HUES6 (cell line): ENCODE data around the gene OR6B2.
A peak's percentile ranks its signal among the peaks of the same experiment; 100 is the strongest.

ENCODE experiments used
- H3K27ac ChIP-seq: 2 replicates; pipeline ENCODE4 v1.7.0; 2013; ENCODE audit warnings: low read depth, mild to moderate bottlenecking, low read length, inconsistent platforms
- H3K27me3 ChIP-seq: 2 replicates; pipeline ENCODE4 v1.6.1; 2013; ENCODE audit warnings: low read length; ENCODE audit not compliant: control insufficient read depth, insufficient read depth
- H3K36me3 ChIP-seq: 2 replicates; pipeline ENCODE4 v1.6.1; 2013; ENCODE audit warnings: low read length; ENCODE audit not compliant: control insufficient read depth, insufficient read depth
- H3K4me1 ChIP-seq: 2 replicates; pipeline ENCODE4 v1.6.1; 2013; ENCODE audit warnings: low read length; ENCODE audit not compliant: control insufficient read depth, insufficient read depth
- H3K4me3 ChIP-seq: 2 replicates; pipeline ENCODE4 v1.5.1; 2013; ENCODE audit warnings: low read depth, low read length
- H3K9ac ChIP-seq: one replicate; pipeline ENCODE4 v1.6.1; 2013; ENCODE audit warnings: mild to moderate bottlenecking, low read length
- H3K9me3 ChIP-seq: 2 replicates; pipeline ENCODE4 v1.6.1; 2013; ENCODE audit warnings: low read depth, low read length; ENCODE audit not compliant: control insufficient read depth, insufficient read depth

OR6B2 gene

GRCh38 chr2:240041363-240041762 lies 11.1 kb upstream of the OR6B2 start:
- Histone ChIP-seq H3K4me1 (no peaks in the 10 kb centered on the region), H3K9me3 (no peaks in the 10 kb centered on the region), H3K27ac (no peak overlapping the region), H3K36me3 (no peaks in the 10 kb centered on the region), H3K9ac (no peak overlapping the region), H3K27me3 (peaks cover 58% of the 10 kb centered on the region), H3K4me3 (no peak overlapping the region)

GRCh38 chr2:240037358-240037757 lies 7.1 kb upstream of the OR6B2 start:
- H3K9me3 ChIP-seq = no peaks in the 10 kb centered on the region
- no peaks in the 10 kb centered on the region; the same call in 1 of the 2 replicates for H3K4me1 ChIP-seq
- no peak overlapping the region for H3K27ac ChIP-seq
- no peak overlapping the region for H3K9ac ChIP-seq
- no peak overlapping the region for H3K4me3 ChIP-seq
- peaks cover 66% of the 10 kb centered on the region for H3K27me3 ChIP-seq
- no peaks in the 10 kb centered on the region for H3K36me3 ChIP-seq

- Histone ChIP-seq H3K27me3 (peaks cover 66% of the 10 kb centered on the region), H3K4me3 (no peak overlapping the region), H3K27ac (no peak overlapping the region), H3K4me1 (no peaks in the 10 kb centered on the region; the same call in 1 of the 2 replicates), H3K9me3 (no peaks in the 10 kb centered on the region), H3K36me3 (no peaks in the 10 kb centered on the region), H3K9ac (no peak overlapping the region)
Measured at GRCh38 chr2:240033330-240033678, 3.1 kb upstream of the OR6B2 start.

GRCh38 chr2:240032406-240033329 lies 2.4 kb upstream of the OR6B2 start:
- Histone ChIP-seq H3K27me3 (peaks cover 63% of the 10 kb centered on the region), H3K9me3 (no peaks in the 10 kb centered on the region), H3K27ac (no peak overlapping the region), H3K9ac (no peak overlapping the region), H3K4me1 (no peaks in the 10 kb centered on the region; the same call in 1 of the 2 replicates), H3K36me3 (no peaks in the 10 kb centered on the region), H3K4me3 (no peak overlapping the region)

- no peak overlapping the region for H3K27ac ChIP-seq
Measured at GRCh38 chr2:240024766-240025165, 5.5 kb downstream of the OR6B2 start.

GRCh38 chr2:240023792-240024191 lies 6.4 kb downstream of the OR6B2 start:
- peak overlapping the region; percentile 95 for H3K4me3 ChIP-seq
- H3K9me3 ChIP-seq = no peaks in the 10 kb centered on the region
- H3K36me3 ChIP-seq = peaks cover 23% of the 10 kb centered on the region
- no peak overlapping the region for H3K27ac ChIP-seq
- peaks cover 5% of the 10 kb centered on the region; the same call in 1 of the 2 replicates for H3K4me1 ChIP-seq
- H3K27me3 ChIP-seq = peaks cover 2% of the 10 kb centered on the region
- no peak overlapping the region for H3K9ac ChIP-seq

More at GRCh38 chr2:240024766-240025165, 5.5 kb downstream of the OR6B2 start:
- Histone ChIP-seq H3K4me3 (peak overlapping the region; percentile 95), H3K27me3 (peaks cover 2% of the 10 kb centered on the region), H3K9ac (peak overlapping the region; percentile 79), H3K4me1 (peaks cover 5% of the 10 kb centered on the region; the same call in 1 of the 2 replicates), H3K36me3 (peaks cover 16% of the 10 kb centered on the region), H3K9me3 (no peaks in the 10 kb centered on the region)

GRCh38 chr2:240021488-240022104 lies 8.6 kb downstream of the OR6B2 start:
- H3K4me1 ChIP-seq = peaks cover 5% of the 10 kb centered on the region; the same call in 1 of the 2 replicates
- H3K27me3 ChIP-seq = no peaks in the 10 kb centered on the region
- H3K36me3 ChIP-seq = peaks cover 45% of the 10 kb centered on the region
- H3K27ac ChIP-seq = no peak overlapping the region
- H3K9me3 ChIP-seq = no peaks in the 10 kb centered on the region
- no peak overlapping the region for H3K9ac ChIP-seq
- no peak overlapping the region for H3K4me3 ChIP-seq

GRCh38 chr2:240018071-240018750 lies 12.0 kb downstream of the OR6B2 start:
- Histone ChIP-seq H3K4me1 (no peaks in the 10 kb centered on the region), H3K36me3 (peaks cover 76% of the 10 kb centered on the region), H3K4me3 (no peak overlapping the region), H3K27ac (no peak overlapping the region), H3K9me3 (no peaks in the 10 kb centered on the region), H3K9ac (no peak overlapping the region), H3K27me3 (no peaks in the 10 kb centered on the region)

- peaks cover 93% of the 10 kb centered on the region for H3K36me3 ChIP-seq
- H3K4me1 ChIP-seq = no peaks in the 10 kb centered on the region
- no peak overlapping the region for H3K4me3 ChIP-seq
- H3K9ac ChIP-seq = no peak overlapping the region
- H3K27me3 ChIP-seq = no peaks in the 10 kb centered on the region
- H3K27ac ChIP-seq = no peak overlapping the region
- no peaks in the 10 kb centered on the region for H3K9me3 ChIP-seq
Measured at GRCh38 chr2:240014327-240014726, 15.9 kb downstream of the OR6B2 start.

- Histone ChIP-seq H3K9me3 (no peaks in the 10 kb centered on the region), H3K36me3 (peaks cover 93% of the 10 kb centered on the region), H3K9ac (no peak overlapping the region), H3K4me3 (no peak overlapping the region), H3K4me1 (no peaks in the 10 kb centered on the region), H3K27ac (no peak overlapping the region), H3K27me3 (no peaks in the 10 kb centered on the region)
Measured at GRCh38 chr2:240013343-240013742, 16.9 kb downstream of the OR6B2 start.

GRCh38 chr2:240002983-240003382 lies 27.2 kb downstream of the OR6B2 start:
- Histone ChIP-seq H3K9me3 (no peaks in the 10 kb centered on the region), H3K9ac (no peak overlapping the region), H3K27me3 (no peaks in the 10 kb centered on the region), H3K4me3 (no peak overlapping the region), H3K4me1 (no peaks in the 10 kb centered on the region), H3K27ac (no peak overlapping the region), H3K36me3 (peaks cover 85% of the 10 kb centered on the region)
